ENCODE measurements around the gene PTAFR.

The PTAFR gene

GRCh38 chr1:28132171-28133167, 44.0 kb downstream of the PTAFR start:
- H3K4me3 ChIP-seq: no peak overlapping the region
- H3K36me3 ChIP-seq: no peaks in the 10 kb centered on the region
- intact Hi-C loops (cut with DNase I; ENCODE audit: low total_unique reads): no loop called here
- peaks cover 0 to 19% of the 10 kb centered on the region in 2 donors for H3K27me3 ChIP-seq
- H3K4me1 ChIP-seq: no peaks in the 10 kb centered on the region
- H3K9me3 ChIP-seq: no peaks in the 10 kb centered on the region
- DNase-seq: no peak
- TF ChIP-seq, protein P1, sequence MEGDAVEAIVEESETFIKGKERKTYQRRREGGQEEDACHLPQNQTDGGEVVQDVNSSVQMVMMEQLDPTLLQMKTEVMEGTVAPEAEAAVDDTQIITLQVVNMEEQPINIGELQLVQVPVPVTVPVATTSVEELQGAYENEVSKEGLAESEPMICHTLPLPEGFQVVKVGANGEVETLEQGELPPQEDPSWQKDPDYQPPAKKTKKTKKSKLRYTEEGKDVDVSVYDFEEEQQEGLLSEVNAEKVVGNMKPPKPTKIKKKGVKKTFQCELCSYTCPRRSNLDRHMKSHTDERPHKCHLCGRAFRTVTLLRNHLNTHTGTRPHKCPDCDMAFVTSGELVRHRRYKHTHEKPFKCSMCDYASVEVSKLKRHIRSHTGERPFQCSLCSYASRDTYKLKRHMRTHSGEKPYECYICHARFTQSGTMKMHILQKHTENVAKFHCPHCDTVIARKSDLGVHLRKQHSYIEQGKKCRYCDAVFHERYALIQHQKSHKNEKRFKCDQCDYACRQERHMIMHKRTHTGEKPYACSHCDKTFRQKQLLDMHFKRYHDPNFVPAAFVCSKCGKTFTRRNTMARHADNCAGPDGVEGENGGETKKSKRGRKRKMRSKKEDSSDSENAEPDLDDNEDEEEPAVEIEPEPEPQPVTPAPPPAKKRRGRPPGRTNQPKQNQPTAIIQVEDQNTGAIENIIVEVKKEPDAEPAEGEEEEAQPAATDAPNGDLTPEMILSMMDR (IDR thresholded peaks at IDR 0.05): no peak
- H3K27ac ChIP-seq: no peak overlapping the region

DNA sequence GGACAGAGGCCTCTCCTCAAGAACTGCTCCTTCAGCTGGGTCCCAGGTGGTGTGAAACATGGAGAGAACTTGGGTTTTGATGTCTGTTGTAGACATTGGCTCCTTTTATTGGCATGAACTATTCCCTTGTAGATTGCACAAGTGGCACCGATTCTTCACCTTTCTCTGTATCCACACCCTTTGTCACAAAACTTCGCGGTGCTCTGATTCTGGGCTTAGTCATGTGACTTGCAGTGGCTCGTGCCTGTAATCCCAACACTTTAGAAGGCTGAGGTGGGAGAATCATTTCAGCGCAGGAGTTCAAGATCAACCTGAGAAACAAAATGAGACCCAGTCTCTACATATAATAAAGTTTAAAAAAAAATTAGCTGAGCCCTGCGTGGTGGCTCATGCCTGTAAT, 45.6 kb downstream of the PTAFR start:
- Histone ChIP-seq H3K4me1 (no peaks in the 10 kb centered on the region), H3K4me3 (no peak overlapping the region), H3K9me3 (no peaks in the 10 kb centered on the region), H3K27me3 (peaks cover 0 to 21% of the 10 kb centered on the region in 2 donors), H3K36me3 (no peaks in the 10 kb centered on the region), H3K27ac (no peak overlapping the region)
- no peak for DNase-seq
- intact Hi-C loops (cut with DNase I; ENCODE audit: low total_unique reads): no loop called here
- TF ChIP-seq, protein P1 (IDR thresholded peaks at IDR 0.05): no peak

DNA sequence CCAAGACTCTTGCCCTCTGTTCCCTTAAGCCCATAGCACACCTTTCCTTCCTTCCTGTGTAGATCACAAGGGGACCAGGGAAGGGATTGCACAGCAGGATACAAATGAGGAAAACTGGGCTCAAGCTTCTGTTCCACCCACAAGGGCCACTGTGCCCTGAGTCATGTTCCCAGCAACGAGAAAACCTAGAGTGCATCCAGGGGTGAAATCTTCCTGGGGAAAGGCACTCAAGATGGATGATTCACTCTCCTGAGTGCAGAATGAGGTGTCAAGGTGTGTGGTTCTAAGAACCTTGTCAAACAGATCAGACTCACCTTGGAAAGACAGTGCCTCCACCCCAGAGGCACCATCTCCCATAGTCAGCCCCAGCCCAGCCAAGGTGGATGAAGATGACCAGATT, 47.3 kb downstream of the PTAFR start:
- no peak for DNase-seq
- Histone ChIP-seq H3K27me3 (peaks cover 0 to 25% of the 10 kb centered on the region in 2 donors), H3K4me3 (no peak overlapping the region), H3K9me3 (no peaks in the 10 kb centered on the region), H3K27ac (no peak overlapping the region), H3K4me1 (no peaks in the 10 kb centered on the region), H3K36me3 (no peaks in the 10 kb centered on the region)
- TF ChIP-seq, protein P1 (IDR thresholded peaks at IDR 0.05): no peak
- intact Hi-C loops (cut with DNase I; ENCODE audit: low total_unique reads): no loop called here

- peaks cover 0 to 25% of the 10 kb centered on the region in 2 donors for H3K27me3 ChIP-seq
- no peak for DNase-seq
- H3K4me3 ChIP-seq: no peak overlapping the region
- no peak overlapping the region for H3K27ac ChIP-seq
- intact Hi-C loops (cut with DNase I; ENCODE audit: low total_unique reads): no loop called here
- no peaks in the 10 kb centered on the region for H3K36me3 ChIP-seq
- TF ChIP-seq, protein P1 (IDR thresholded peaks at IDR 0.05): no peak
- no peaks in the 10 kb centered on the region for H3K4me1 ChIP-seq
- H3K9me3 ChIP-seq: no peaks in the 10 kb centered on the region
Observed at GRCh38 chr1:28127617-28128257, 48.8 kb downstream of the PTAFR start.

DNA sequence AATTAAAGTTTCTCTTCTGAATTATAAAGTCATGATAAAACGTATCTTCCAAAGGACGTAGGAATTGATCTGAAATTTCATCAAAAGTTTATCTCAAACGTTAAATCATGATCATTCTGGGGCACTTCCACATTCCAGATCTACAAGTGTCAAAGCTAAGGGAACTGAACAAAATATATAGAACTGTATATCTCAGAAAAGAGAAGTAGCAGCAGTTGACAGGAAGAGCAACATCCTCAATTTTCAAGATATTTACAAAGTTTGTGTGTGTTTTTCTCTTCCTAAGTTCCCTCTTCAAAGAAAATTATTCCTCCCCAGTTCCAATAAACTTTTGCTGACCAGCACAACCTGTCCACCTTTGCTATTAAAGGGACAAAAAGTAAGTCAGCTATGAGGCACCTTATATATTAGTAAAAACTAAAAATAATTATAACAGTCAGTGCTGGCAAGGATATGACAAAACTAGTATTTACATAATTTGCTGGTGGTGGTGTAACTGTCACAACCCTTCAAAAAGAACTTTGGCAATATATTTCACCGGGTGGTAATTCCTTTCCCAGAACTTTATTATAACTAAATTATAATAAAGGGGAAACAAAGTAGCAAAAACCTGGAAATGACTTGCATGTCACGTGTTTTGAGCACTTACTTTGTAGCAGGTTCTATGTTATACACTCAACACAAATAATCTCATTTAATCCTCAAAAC, 49.6 kb downstream of the PTAFR start:
- no peaks in the 10 kb centered on the region for H3K36me3 ChIP-seq
- intact Hi-C loops (cut with DNase I; ENCODE audit: low total_unique reads): no loop called here
- H3K9me3 ChIP-seq: no peaks in the 10 kb centered on the region
- no peak for DNase-seq
- H3K4me3 ChIP-seq: no peak overlapping the region
- H3K27me3 ChIP-seq: peaks cover 0 to 25% of the 10 kb centered on the region in 2 donors
- no peak overlapping the region for H3K27ac ChIP-seq
- TF ChIP-seq, protein P1 (IDR thresholded peaks at IDR 0.05): no peak
- H3K4me1 ChIP-seq: no peaks in the 10 kb centered on the region
